Peyer's patch (tissue), 4 donors: ENCODE results near the gene NRXN3. TPM values are rescaled to one million over a fixed set of nuclear protein-coding genes. Genes with fewer than 3 reads are reported as not detected.
"Not testable (repeated sequence)": the region's sequence is repeated elsewhere in the genome, so short reads cannot be mapped to it uniquely, and the experiment has no call there.

ENCODE experiments used
- DNase-seq, 3 donors: peaks; one replicate each; pipeline ENCODE4 v3.0.0-alpha.2; 2017 to 2019
- H3K27ac ChIP-seq, 4 donors: fragments of 200-600 bp; sonication (generic); one replicate each; pipeline ENCODE4 v1.5.1; 2016 to 2019
- H3K27me3 ChIP-seq, 2 donors: fragments of 200-600 bp; sonication (generic); one replicate each; pipeline ENCODE4 v1.5.1; 2019
- H3K36me3 ChIP-seq, 3 donors: fragments of 200-600 bp; sonication (generic); one replicate each; pipeline ENCODE4 v1.5.1; 2016 to 2019
- H3K4me1 ChIP-seq, 4 donors: fragments of 200-600 bp; sonication (generic); one replicate each; pipeline ENCODE4 v1.5.1; 2016 to 2019
- H3K4me3 ChIP-seq, 4 donors: fragments of 200-600 bp; sonication (generic); 1 replicate in 3 of 4; 2 replicates in 1 of 4; pipeline ENCODE4 v1.5.1; 2016 to 2019; ENCODE audit warnings: mild to moderate bottlenecking in 1 of 4
- H3K9me3 ChIP-seq, 4 donors: fragments of 200-600 bp; sonication (generic); one replicate each; pipeline ENCODE4 v1.5.1; 2016 to 2019; ENCODE audit warnings: mild to moderate bottlenecking in 1 of 4
- CTCF ChIP-seq, 6 experiments: fragments of 450-650 bp in 4 of 6; fragments of 200-600 bp in 2 of 6; sonication (generic) in 1 of 6; IDR thresholded peaks; one replicate each; pipeline ENCODE4 v1.5.1; 2017 to 2019; ENCODE audit warnings: antibody characterized with exemption in 6 of 6, mild to moderate bottlenecking in 3 of 6, moderate library complexity in 1 of 6
- POLR2A ChIP-seq, 2 donors: fragments of 450-650 bp; IDR thresholded peaks; one replicate each; pipeline ENCODE4 v1.5.1; 2017; ENCODE audit warnings: antibody characterized with exemption in 2 of 2, mild to moderate bottlenecking in 2 of 2, moderate library complexity in 2 of 2
- total RNA-seq, 4 donors: library from RNA; depleted of rRNA; stranded (reverse); fragments of >200 nt; gene quantifications; one replicate each; pipeline ENCODE4 v1.1.0, GENCODE V29; 2016

NRXN3 gene
- total RNA-seq, 4 donors from 2014 or later: 1.6 to 10.2 (median 4.4) TPM

GRCh38 chr14:78424311-78424710, 254.1 kb downstream of the NRXN3 start:
- Histone ChIP-seq H3K4me1 (no peaks in the 10 kb centered on the region), H3K27ac (no peak overlapping the region), H3K27me3 (no peaks in the 10 kb centered on the region), H3K9me3 (no peaks in the 10 kb centered on the region), H3K4me3 (no peak overlapping the region), H3K36me3 (no peaks in the 10 kb centered on the region)
- no peak for DNase-seq
- TF ChIP-seq POLR2A (IDR thresholded peaks at IDR 0.05) (no peak), CTCF (IDR thresholded peaks at IDR 0.05) (no peak)

GRCh38 chr14:78425330-78425729, 255.2 kb downstream of the NRXN3 start:
- no peak for DNase-seq
- Histone ChIP-seq H3K27ac (no peak overlapping the region), H3K4me3 (no peak overlapping the region), H3K36me3 (no peaks in the 10 kb centered on the region), H3K27me3 (no peaks in the 10 kb centered on the region), H3K4me1 (no peaks in the 10 kb centered on the region), H3K9me3 (no peaks in the 10 kb centered on the region)
- no peak for TF ChIP-seq CTCF (IDR thresholded peaks at IDR 0.05)
- no peak for TF ChIP-seq POLR2A (IDR thresholded peaks at IDR 0.05)

GRCh38 chr14:78425782-78426181, 255.6 kb downstream of the NRXN3 start:
- Histone ChIP-seq H3K9me3 (no peaks in the 10 kb centered on the region), H3K27ac (no peak overlapping the region), H3K4me3 (no peak overlapping the region), H3K4me1 (no peaks in the 10 kb centered on the region), H3K36me3 (no peaks in the 10 kb centered on the region), H3K27me3 (no peaks in the 10 kb centered on the region)
- no peak for DNase-seq
- TF ChIP-seq CTCF (IDR thresholded peaks at IDR 0.05) (no peak), POLR2A (IDR thresholded peaks at IDR 0.05) (no peak)

GRCh38 chr14:78432046-78432445, 261.9 kb downstream of the NRXN3 start:
- Histone ChIP-seq H3K4me1 (no peaks in the 10 kb centered on the region), H3K27ac (no peak overlapping the region), H3K9me3 (no peaks in the 10 kb centered on the region), H3K27me3 (no peaks in the 10 kb centered on the region), H3K4me3 (no peak overlapping the region), H3K36me3 (no peaks in the 10 kb centered on the region)
- DNase-seq: no peak
- TF ChIP-seq POLR2A (IDR thresholded peaks at IDR 0.05) (no peak), CTCF (IDR thresholded peaks at IDR 0.05) (no peak)

GRCh38 chr14:78437448-78437847, 267.3 kb downstream of the NRXN3 start:
- not testable (repeated sequence) for DNase-seq, H3K36me3 ChIP-seq, H3K27me3 ChIP-seq, H3K27ac ChIP-seq, H3K4me3 ChIP-seq, H3K9me3 ChIP-seq, H3K4me1 ChIP-seq

GRCh38 chr14:78440356-78440894, 270.3 kb downstream of the NRXN3 start:
- H3K4me1 ChIP-seq: no peaks in the 10 kb centered on the region

More at GRCh38 chr14:78440356-78440894, 270.3 kb downstream of the NRXN3 start:
- Histone ChIP-seq H3K27me3 (no peaks in the 10 kb centered on the region), H3K4me3 (no peak overlapping the region), H3K9me3 (no peaks in the 10 kb centered on the region), H3K36me3 (no peaks in the 10 kb centered on the region), H3K27ac (no peak overlapping the region)
- TF ChIP-seq POLR2A (IDR thresholded peaks at IDR 0.05): no peak
- no peak for TF ChIP-seq CTCF (IDR thresholded peaks at IDR 0.05)
- DNase-seq: no peak
